LNCaP clone FGC (cell line): ENCODE measurements around the gene RASD2.
"Not testable (repeated sequence)": the region's sequence is repeated elsewhere in the genome, so short reads cannot be mapped to it uniquely, and the experiment has no call there.

Experiments used
- DNase-seq: peaks from one replicate; pipeline ENCODE4 v3.0.0-alpha.2; 2011; ENCODE audit warnings: low read depth
- H3K4me3 ChIP-seq: 2 replicates; pipeline ENCODE4 v1.5.1; 2011; ENCODE audit warnings: mild to moderate bottlenecking, low read depth, low read length, control low read depth
- TF ChIP-seq, protein P1 (sequence below): IDR thresholded peaks from 2 replicates; pipeline ENCODE4 v1.5.1; 2012; ENCODE audit warnings: mild to moderate bottlenecking; ENCODE audit not compliant: control insufficient read depth, insufficient read depth; ENCODE audit errors: extremely low read depth

RASD2 gene

DNA sequence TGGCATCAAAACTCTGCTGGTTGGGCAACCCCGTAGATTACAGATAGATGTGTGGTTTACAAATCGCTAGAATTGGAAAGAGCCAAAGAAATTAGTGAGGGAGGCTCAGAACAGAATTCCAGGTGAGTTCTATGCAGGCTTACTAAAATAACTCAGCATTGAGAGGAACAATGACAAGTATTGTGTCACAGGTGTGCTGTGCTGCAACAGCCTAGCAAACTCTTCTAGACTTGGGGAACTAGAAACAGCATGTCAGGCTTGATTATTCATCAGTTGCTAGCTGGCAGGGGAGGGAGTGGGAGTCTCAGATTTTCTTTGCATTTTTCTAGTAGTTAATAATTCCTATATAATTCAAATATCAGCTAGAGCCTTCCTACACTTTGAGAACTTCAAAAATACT is 26.3 kb upstream of the RASD2 start:
- DNase-seq: no peak
- no peak overlapping the region for H3K4me3 ChIP-seq
- TF ChIP-seq, protein P1, sequence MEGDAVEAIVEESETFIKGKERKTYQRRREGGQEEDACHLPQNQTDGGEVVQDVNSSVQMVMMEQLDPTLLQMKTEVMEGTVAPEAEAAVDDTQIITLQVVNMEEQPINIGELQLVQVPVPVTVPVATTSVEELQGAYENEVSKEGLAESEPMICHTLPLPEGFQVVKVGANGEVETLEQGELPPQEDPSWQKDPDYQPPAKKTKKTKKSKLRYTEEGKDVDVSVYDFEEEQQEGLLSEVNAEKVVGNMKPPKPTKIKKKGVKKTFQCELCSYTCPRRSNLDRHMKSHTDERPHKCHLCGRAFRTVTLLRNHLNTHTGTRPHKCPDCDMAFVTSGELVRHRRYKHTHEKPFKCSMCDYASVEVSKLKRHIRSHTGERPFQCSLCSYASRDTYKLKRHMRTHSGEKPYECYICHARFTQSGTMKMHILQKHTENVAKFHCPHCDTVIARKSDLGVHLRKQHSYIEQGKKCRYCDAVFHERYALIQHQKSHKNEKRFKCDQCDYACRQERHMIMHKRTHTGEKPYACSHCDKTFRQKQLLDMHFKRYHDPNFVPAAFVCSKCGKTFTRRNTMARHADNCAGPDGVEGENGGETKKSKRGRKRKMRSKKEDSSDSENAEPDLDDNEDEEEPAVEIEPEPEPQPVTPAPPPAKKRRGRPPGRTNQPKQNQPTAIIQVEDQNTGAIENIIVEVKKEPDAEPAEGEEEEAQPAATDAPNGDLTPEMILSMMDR: no peak

DNA sequence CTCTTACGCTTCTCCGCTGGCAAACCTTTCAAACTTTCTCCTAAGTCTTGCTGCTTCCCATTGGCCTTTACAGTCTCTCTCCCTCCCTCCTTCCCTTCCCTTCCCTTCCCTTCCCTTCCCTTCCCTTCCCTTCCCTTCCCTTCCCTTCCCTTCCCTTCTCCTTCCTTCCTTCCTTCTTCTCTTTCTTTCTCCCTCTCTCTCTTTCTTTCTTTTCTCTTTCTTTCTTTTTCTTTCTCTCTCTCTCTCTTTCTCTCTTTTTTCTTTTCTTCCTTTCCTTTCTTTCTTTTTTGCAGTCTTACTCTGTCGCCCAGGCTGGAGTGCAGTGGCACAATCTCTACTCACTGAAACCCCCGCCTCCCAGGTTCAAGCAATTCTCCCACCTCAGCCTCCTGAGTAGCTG is 24.7 kb upstream of the RASD2 start:
- not testable (repeated sequence) for H3K4me3 ChIP-seq, DNase-seq

DNA sequence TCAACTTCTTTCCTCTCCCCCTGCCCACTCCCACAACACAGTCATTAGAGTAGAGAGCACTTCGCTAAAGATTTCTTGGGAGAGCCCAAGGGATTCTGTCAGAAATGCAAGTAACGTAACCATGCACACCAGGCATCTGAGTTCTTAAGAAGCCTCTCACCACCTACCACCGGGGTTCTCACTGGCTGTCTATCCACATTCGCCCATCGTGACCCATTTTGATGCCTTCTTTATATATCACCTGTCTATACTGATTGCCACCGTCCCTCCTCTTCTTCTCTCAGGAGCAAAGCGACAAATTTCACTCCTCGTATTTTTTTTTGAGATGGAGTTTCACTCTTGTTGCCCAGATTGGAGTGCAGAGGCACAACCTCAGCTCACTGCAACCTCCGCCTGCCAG is 23.9 kb upstream of the RASD2 start:
- no peak for DNase-seq
- H3K4me3 ChIP-seq: no peak overlapping the region
- TF ChIP-seq, protein P1: no peak

DNA sequence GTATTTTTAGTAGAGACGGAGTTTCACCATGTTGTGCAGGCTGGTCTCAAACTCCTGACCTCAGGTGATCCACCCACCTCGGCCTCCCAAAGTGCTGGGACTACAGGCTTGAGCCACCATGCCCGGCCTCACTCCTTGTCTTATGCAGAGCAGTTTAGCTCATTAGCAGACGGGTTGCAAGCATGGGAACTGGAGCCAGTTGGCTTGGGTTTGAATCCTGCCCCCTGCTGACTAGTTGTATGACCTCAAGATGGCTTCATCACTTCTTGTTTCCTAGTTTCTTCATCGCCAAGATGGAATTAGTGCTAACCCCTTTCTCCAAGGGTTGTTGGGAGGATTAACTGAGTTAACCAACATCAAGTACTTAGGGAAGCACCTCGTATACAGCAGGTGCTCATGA is 23.4 kb upstream of the RASD2 start:
- DNase-seq: no peak
- H3K4me3 ChIP-seq: no peak overlapping the region
- TF ChIP-seq, protein P1: no peak

DNA sequence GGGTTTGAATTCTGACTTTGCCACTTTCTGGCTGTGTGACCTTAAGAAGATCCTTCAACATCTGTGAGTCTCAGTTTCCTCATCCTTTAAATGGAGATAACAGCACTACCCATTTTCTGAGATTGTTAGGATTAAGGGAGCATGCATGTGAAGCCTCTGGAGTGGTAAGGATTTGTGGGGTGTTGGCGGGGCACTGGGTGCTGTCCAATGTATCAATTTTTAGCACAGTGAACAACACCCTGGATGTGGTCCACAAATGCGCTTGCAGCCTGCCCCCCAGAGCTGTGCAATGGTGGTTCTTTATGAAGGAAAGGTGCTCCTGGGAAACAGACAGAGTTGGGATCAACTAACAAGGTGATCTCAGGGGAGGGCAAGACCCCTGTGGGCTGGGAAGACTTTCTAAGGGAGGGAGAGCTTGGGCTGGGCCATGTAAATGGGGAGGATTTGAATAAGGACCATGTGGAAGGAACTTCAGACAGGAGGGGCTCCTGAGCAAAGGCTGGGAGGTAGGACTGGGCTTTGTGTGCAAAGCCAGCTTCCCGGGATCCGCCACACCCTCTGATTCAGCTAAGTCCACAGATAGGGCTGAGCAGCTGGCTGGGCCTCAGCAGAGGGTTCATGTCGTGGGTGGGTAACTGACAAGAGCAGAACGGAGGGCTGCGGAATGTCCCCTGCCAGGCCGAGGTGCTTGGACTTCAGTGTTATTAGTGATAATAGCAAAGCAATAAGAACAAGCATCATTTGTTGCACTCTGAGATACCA is 22.7 kb upstream of the RASD2 start:
- H3K4me3 ChIP-seq: no peak overlapping the region
- TF ChIP-seq, protein P1: no peak
- DNase-seq: no peak

DNA sequence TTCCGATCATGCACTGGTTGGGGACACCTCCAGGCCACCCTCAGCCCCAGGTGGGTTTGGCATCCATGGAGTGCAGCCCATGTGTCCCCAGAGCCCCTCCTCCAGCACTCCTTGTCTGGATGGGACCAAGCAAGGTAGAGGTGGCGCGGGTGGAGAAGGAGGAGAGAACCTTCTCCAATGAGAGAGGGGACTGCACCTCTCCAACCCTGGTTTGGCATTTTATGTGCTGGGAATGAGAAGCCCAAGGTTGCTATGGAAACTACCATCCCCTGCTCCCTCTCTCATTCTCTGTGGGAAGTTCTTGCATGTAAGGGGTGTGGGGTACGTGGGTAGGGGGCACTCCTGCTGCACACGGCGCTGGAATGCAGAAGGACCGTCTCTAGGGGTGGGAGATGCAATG is 21.8 kb upstream of the RASD2 start:
- no peak overlapping the region for H3K4me3 ChIP-seq
- no peak for DNase-seq
- TF ChIP-seq, protein P1: no peak

DNA sequence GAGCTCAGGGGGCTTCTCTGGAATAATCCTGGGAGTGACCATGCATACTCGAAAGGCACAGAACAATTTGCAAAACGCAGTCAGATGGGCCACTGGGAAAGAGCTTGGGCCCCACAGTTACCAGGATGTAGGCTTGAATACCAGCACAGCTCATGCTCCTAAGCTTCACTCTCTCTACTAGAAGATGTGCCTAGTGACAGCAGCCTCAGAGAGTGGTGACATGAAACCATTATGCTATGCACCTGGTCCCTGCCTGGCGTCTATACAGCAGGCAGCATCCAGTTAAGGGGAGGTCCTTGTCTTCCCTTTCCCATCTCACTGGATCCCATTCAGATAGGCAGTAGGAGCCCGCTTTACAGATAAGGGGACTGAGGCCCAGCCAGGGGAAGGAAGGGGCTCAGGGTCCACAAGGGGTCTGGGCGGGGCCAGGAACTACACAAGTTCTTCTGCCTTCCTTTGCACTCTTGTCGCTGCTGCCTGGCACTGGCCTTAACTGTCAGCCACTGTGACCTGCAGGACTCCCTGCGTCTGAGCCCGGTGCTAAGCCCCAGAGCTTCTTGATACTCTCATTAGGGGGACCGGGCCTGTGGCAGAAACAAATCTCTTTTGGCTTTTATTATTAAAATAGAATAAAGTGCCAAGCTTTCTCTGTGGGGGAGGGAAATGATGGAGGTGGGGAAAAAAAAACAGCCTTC is 21.2 kb upstream of the RASD2 start:
- H3K4me3 ChIP-seq: no peak overlapping the region
- DNase-seq: no peak
- TF ChIP-seq, protein P1: no peak
